MM.1S (cell line): ENCODE data around the gene CIAO2B.
"Not testable (repeated sequence)": the region's sequence is repeated elsewhere in the genome, so short reads cannot be mapped to it uniquely, and the experiment has no call there.

Experiments used
- DNase-seq: peaks from one replicate; pipeline ENCODE4 v3.0.0-alpha.2; 2015
- H2AFZ ChIP-seq: fragments of 300-600 bp; sonication (generic); 2 replicates; pipeline ENCODE4 v1.6.0; 2016; ENCODE audit warnings: antibody characterized with exemption, low read length
- H3F3A ChIP-seq: fragments of 300-600 bp; sonication (generic); 2 replicates; pipeline ENCODE4 v1.6.1; 2016; ENCODE audit warnings: mild to moderate bottlenecking, antibody characterized with exemption, low read length, moderate library complexity, mixed read lengths; ENCODE audit not compliant: insufficient read depth
- H3K27ac ChIP-seq: fragments of 300-600 bp; sonication (generic); 2 replicates; pipeline ENCODE4 v1.5.1; 2016; ENCODE audit warnings: mild to moderate bottlenecking, low read length
- H3K27me3 ChIP-seq: fragments of 300-600 bp; sonication (generic); replicated peaks from 2 replicates; pipeline ENCODE4 v1.6.0; 2016; ENCODE audit warnings: low read length; ENCODE audit not compliant: insufficient read depth
- H3K36me3 ChIP-seq: fragments of 300-600 bp; sonication (generic); replicated peaks from 2 replicates; pipeline ENCODE4 v1.6.1; 2016; ENCODE audit warnings: mild to moderate bottlenecking, low read length, mixed read lengths; ENCODE audit not compliant: insufficient read depth
- H3K4me1 ChIP-seq: fragments of 300-600 bp; sonication (generic); 2 replicates; pipeline ENCODE4 v1.6.1; 2016; ENCODE audit warnings: low read length, mixed read lengths
- H3K4me2 ChIP-seq: fragments of 300-600 bp; sonication (generic); 2 replicates; pipeline ENCODE4 v1.6.0; 2016; ENCODE audit warnings: low read depth, low read length
- H3K4me3 ChIP-seq: fragments of 300-600 bp; sonication (generic); 2 replicates; pipeline ENCODE4 v1.5.1; 2016; ENCODE audit warnings: low read length, mixed read lengths
- H3K79me2 ChIP-seq: fragments of 300-600 bp; sonication (generic); 2 replicates; pipeline ENCODE4 v1.6.1; 2016; ENCODE audit warnings: mixed run types, low read length, mixed read lengths
- H3K9ac ChIP-seq: fragments of 300-600 bp; sonication (generic); 2 replicates; pipeline ENCODE4 v1.6.1; 2016; ENCODE audit warnings: low read length, mixed read lengths
- H3K9me2 ChIP-seq: fragments of 300-600 bp; sonication (generic); replicated peaks from 2 replicates; pipeline ENCODE4 v1.6.1; 2016; ENCODE audit warnings: mild to moderate bottlenecking, low read length, mixed read lengths; ENCODE audit not compliant: insufficient read depth
- H3K9me3 ChIP-seq: fragments of 300-600 bp; sonication (generic); replicated peaks from 2 replicates; pipeline ENCODE4 v1.6.1; 2016; ENCODE audit warnings: mild to moderate bottlenecking, low read length, mixed read lengths; ENCODE audit not compliant: insufficient read depth
- H4K20me1 ChIP-seq: fragments of 300-600 bp; sonication (generic); 2 replicates; pipeline ENCODE4 v1.6.1; 2016; ENCODE audit warnings: mild to moderate bottlenecking, low read length, moderate library complexity, mixed read lengths; ENCODE audit not compliant: insufficient read depth
- EZH2 ChIP-seq: fragments of 300-600 bp; sonication (generic); optimal IDR thresholded peaks from 2 replicates; pipeline ENCODE3; 2017; ENCODE audit warnings: low read depth, mild to moderate bottlenecking, antibody characterized with exemption, low read length, mixed read lengths
- EZH2phosphoT487 ChIP-seq: fragments of 300-600 bp; sonication (generic); IDR thresholded peaks from 2 replicates; pipeline ENCODE4 v1.6.1; 2018; ENCODE audit warnings: antibody characterized with exemption, low read length
- TF ChIP-seq, protein P1 (sequence below): fragments of 300-600 bp; sonication (generic); IDR thresholded peaks from 2 replicates; pipeline ENCODE4 v1.5.1; 2016; ENCODE audit warnings: antibody characterized with exemption, low read length, mixed read lengths

CIAO2B gene

DNA sequence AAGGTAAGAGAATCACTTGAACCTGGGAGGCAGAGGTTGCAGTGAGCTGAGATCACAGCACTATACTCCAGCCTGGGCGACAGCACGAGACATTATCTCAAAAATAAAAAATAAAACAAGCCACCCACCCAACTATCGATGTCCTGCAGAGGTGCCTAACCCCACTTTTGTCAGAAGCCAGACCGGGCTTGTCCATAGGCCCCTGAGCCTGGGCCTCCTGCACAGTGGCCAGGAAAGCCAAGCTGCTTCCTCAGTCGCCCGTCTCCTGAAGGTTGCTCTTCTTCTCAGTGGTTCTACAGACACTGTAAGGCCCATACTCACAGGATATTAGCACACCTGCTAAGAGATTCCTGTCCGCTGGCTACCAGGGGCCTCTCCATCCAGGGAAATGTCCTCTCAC, 12.3 kb upstream of the CIAO2B start:
- Histone ChIP-seq H3F3A (no peaks in the 10 kb centered on the region), H3K9me2 (no peaks in the 10 kb centered on the region), H3K9ac (no peak overlapping the region), H3K9me3 (no peaks in the 10 kb centered on the region), H3K4me3 (no peak overlapping the region), H3K36me3 (no peaks in the 10 kb centered on the region), H3K27ac (no peak overlapping the region), H2AFZ (no peak overlapping the region), H3K79me2 (no peaks in the 10 kb centered on the region), H3K27me3 (no peaks in the 10 kb centered on the region; the same call in 1 of the 2 replicates), H3K4me2 (no peak overlapping the region), H3K4me1 (peaks cover 5% of the 10 kb centered on the region), H4K20me1 (no peaks in the 10 kb centered on the region)
- TF ChIP-seq, protein P1, sequence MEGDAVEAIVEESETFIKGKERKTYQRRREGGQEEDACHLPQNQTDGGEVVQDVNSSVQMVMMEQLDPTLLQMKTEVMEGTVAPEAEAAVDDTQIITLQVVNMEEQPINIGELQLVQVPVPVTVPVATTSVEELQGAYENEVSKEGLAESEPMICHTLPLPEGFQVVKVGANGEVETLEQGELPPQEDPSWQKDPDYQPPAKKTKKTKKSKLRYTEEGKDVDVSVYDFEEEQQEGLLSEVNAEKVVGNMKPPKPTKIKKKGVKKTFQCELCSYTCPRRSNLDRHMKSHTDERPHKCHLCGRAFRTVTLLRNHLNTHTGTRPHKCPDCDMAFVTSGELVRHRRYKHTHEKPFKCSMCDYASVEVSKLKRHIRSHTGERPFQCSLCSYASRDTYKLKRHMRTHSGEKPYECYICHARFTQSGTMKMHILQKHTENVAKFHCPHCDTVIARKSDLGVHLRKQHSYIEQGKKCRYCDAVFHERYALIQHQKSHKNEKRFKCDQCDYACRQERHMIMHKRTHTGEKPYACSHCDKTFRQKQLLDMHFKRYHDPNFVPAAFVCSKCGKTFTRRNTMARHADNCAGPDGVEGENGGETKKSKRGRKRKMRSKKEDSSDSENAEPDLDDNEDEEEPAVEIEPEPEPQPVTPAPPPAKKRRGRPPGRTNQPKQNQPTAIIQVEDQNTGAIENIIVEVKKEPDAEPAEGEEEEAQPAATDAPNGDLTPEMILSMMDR: no peak
- no peak for TF ChIP-seq EZH2
- no peak for TF ChIP-seq EZH2phosphoT487
- DNase-seq: no peak

DNA sequence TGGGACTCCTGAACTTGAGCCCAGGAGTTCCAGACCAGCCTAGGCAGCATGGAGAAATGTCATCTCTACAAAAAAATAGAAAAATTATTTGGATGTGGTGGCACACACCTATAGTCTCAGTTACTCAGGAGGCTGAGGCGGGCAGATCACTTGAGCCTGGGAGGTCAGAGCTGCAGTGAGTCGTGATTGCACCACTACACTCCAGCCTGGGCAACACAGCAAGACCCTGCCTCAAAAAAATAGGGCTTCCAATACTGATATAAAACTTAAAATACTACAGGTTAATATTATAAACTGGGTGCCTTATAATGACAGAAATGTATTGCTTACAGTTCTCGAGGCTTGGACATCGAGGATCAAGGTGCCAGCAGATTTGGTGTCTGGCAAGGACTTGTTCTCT, 11.7 kb upstream of the CIAO2B start:
- Histone ChIP-seq H3K27ac (no peak overlapping the region), H3K27me3 (no peaks in the 10 kb centered on the region; the same call in 1 of the 2 replicates)

DNA sequence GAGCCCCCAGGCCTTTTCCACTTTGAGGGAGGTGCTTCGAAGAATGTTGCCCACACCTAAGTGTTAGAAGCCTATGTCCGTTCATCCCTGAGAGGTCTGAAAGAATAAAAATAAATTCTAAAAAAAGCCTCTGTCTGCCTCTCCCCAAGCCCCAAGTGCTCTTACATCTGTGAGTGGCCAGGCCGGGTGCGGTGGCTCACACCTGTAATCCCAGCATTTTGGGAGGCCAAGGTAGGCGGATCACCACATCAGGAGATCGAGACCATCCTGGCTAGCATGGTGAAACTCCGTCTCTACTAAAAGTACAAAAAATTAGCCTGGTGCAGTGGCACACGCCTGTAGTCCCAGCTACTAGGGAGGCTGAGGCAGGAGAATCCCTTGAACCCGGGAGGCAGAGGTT, 10.8 kb upstream of the CIAO2B start:
- H2AFZ ChIP-seq, H3F3A ChIP-seq, H3K4me2 ChIP-seq, H3K9me3 ChIP-seq, H3K36me3 ChIP-seq, H3K9ac ChIP-seq, H3K27ac ChIP-seq, H4K20me1 ChIP-seq, H3K79me2 ChIP-seq, H3K9me2 ChIP-seq, DNase-seq, H3K27me3 ChIP-seq, H3K4me3 ChIP-seq, H3K4me1 ChIP-seq: not testable (repeated sequence)

More for the DNA sequence above, 11.7 kb upstream of the CIAO2B start:
- H3K9me2 ChIP-seq: no peaks in the 10 kb centered on the region
- no peak overlapping the region for H3K9ac ChIP-seq
- H3K4me3 ChIP-seq: no peak overlapping the region
- TF ChIP-seq EZH2: no peak
- TF ChIP-seq EZH2phosphoT487: no peak
- TF ChIP-seq, protein P1: no peak
- no peaks in the 10 kb centered on the region for H4K20me1 ChIP-seq
- H3K4me1 ChIP-seq: peaks cover 5% of the 10 kb centered on the region
- H3K36me3 ChIP-seq: no peaks in the 10 kb centered on the region
- H3K4me2 ChIP-seq: no peak overlapping the region
- H3K79me2 ChIP-seq: no peaks in the 10 kb centered on the region
- no peaks in the 10 kb centered on the region for H3K9me3 ChIP-seq
- H3F3A ChIP-seq: no peaks in the 10 kb centered on the region
- no peak for DNase-seq
- H2AFZ ChIP-seq: no peak overlapping the region

DNA sequence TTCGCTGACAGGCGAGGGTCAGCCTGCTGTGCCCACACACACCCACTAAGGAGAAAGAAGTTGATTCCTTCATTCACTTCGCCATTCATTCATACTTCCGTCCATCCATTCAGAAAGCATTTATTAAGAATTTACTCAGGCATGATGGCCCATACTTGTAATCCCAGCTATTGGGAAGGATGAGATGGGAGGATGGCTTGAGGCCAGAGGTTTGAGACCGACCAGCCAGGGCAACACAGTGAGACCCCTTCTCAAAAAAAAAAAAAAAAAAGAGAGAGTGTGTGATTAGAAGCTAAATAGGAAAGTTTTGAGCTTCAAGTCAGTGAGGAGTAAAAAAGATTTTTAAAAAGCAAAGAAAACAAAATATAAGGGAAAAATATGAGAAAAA, 9.8 kb upstream of the CIAO2B start:
- Histone ChIP-seq H3K27ac (no peak overlapping the region), H3K9me3 (no peaks in the 10 kb centered on the region), H2AFZ (no peak overlapping the region), H3K27me3 (no peaks in the 10 kb centered on the region; the same call in 1 of the 2 replicates), H3F3A (no peaks in the 10 kb centered on the region), H3K4me3 (no peak overlapping the region), H4K20me1 (no peaks in the 10 kb centered on the region), H3K4me1 (no peaks in the 10 kb centered on the region), H3K36me3 (no peaks in the 10 kb centered on the region), H3K4me2 (no peak overlapping the region), H3K9me2 (no peaks in the 10 kb centered on the region), H3K79me2 (no peaks in the 10 kb centered on the region), H3K9ac (no peak overlapping the region)
- no peak for TF ChIP-seq EZH2phosphoT487
- TF ChIP-seq, protein P1: no peak
- TF ChIP-seq EZH2: no peak
- DNase-seq: no peak
